Testis (tissue), 2 donors: ENCODE data around the gene DSP.

Source experiments
- CTCF ChIP-seq, 3 experiments: fragments of 450-650 bp in 2 of 3; fragments of 200-600 bp in 1 of 3; sonication (generic) in 1 of 3; IDR thresholded peaks; one replicate each; pipeline ENCODE4 v1.5.1; 2016 to 2019; ENCODE audit warnings: antibody characterized with exemption in 3 of 3, mild to moderate bottlenecking in 2 of 3, moderate library complexity in 1 of 3
- POLR2A ChIP-seq: fragments of 450-650 bp; IDR thresholded peaks from one replicate; pipeline ENCODE4 v1.6.1; 2017; ENCODE audit warnings: antibody characterized with exemption, mild to moderate bottlenecking, moderate library complexity

- no peak for TF ChIP-seq POLR2A
- TF ChIP-seq CTCF (IDR thresholded peaks at IDR 0.05): no peak
Measured at GRCh38 chr6:7561153-7561964, 19.9 kb downstream of the DSP start.
